DOHH2 (cell line): Measurements from ENCODE around the gene RTL5.

Source experiments
- H3F3A ChIP-seq: fragments of 200-600 bp; sonication (generic), shearing (Covaris generic); 2 replicates; pipeline ENCODE4 v1.6.0; 2016; ENCODE audit warnings: antibody characterized with exemption, mild to moderate bottlenecking; ENCODE audit not compliant: control insufficient read depth, insufficient read depth
- H3K27ac ChIP-seq: fragments of 200-600 bp; sonication (generic); 2 replicates; pipeline ENCODE4 v1.5.1; 2014; ENCODE audit warnings: low read depth, mild to moderate bottlenecking, low read length, moderate library complexity
- H3K27me3 ChIP-seq: fragments of 200-600 bp; sonication (generic); 2 replicates; pipeline ENCODE4 v1.6.1; 2014; ENCODE audit warnings: mild to moderate bottlenecking, low read length, mixed read lengths; ENCODE audit not compliant: control insufficient read depth
- H3K36me3 ChIP-seq: fragments of 200-600 bp; sonication (generic); 2 replicates; pipeline ENCODE4 v1.6.1; 2014; ENCODE audit warnings: mild to moderate bottlenecking, low read length, moderate library complexity, mixed read lengths; ENCODE audit not compliant: control insufficient read depth
- H3K4me1 ChIP-seq: fragments of 200-600 bp; sonication (generic); 2 replicates; pipeline ENCODE4 v1.6.1; 2014; ENCODE audit warnings: mild to moderate bottlenecking, low read length, mixed read lengths; ENCODE audit not compliant: control insufficient read depth
- H3K4me2 ChIP-seq: fragments of 200-600 bp; sonication (generic); 2 replicates; pipeline ENCODE4 v1.6.0; 2014; ENCODE audit warnings: mild to moderate bottlenecking, low read length, moderate library complexity
- H3K4me3 ChIP-seq: fragments of 200-600 bp; sonication (generic); 2 replicates; pipeline ENCODE4 v1.5.1; 2014; ENCODE audit warnings: mild to moderate bottlenecking, low read length, mixed read lengths
- H3K79me2 ChIP-seq: fragments of 200-600 bp; sonication (generic); 2 replicates; pipeline ENCODE4 v1.6.1; 2014; ENCODE audit warnings: mild to moderate bottlenecking, low read length, mixed read lengths; ENCODE audit not compliant: control insufficient read depth
- H3K9me2 ChIP-seq: fragments of 200-600 bp; sonication (generic); replicated peaks from 2 replicates; pipeline ENCODE4 v1.6.1; 2014; ENCODE audit warnings: mild to moderate bottlenecking, low read length, mixed read lengths; ENCODE audit not compliant: control insufficient read depth
- H3K9me3 ChIP-seq: fragments of 200-600 bp; sonication (generic); 2 replicates; pipeline ENCODE4 v1.6.1; 2014; ENCODE audit warnings: antibody characterized with exemption, low read length, mixed read lengths; ENCODE audit not compliant: control insufficient read depth, insufficient read depth
- H4K20me1 ChIP-seq: fragments of 200-600 bp; sonication (generic); 2 replicates; pipeline ENCODE4 v1.6.0; 2014; ENCODE audit warnings: low read depth, mild to moderate bottlenecking, antibody characterized with exemption, low read length, moderate library complexity; ENCODE audit not compliant: control insufficient read depth, insufficient read depth
- EZH2phosphoT487 ChIP-seq: fragments of 200-600 bp; sonication (generic); IDR thresholded peaks from 2 replicates; pipeline ENCODE4 v1.6.1; 2017; ENCODE audit warnings: borderline replicate concordance, mild to moderate bottlenecking, antibody characterized with exemption, low read length, moderate library complexity, mixed read lengths
- TF ChIP-seq, protein P1 (sequence below): fragments of 200-600 bp; sonication (generic); IDR thresholded peaks from one replicate; pipeline ENCODE4 v1.5.1; 2014; ENCODE audit warnings: antibody characterized with exemption, mild to moderate bottlenecking, low read depth, low read length; ENCODE audit not compliant: poor library complexity, severe bottlenecking

Gene RTL5

DNA sequence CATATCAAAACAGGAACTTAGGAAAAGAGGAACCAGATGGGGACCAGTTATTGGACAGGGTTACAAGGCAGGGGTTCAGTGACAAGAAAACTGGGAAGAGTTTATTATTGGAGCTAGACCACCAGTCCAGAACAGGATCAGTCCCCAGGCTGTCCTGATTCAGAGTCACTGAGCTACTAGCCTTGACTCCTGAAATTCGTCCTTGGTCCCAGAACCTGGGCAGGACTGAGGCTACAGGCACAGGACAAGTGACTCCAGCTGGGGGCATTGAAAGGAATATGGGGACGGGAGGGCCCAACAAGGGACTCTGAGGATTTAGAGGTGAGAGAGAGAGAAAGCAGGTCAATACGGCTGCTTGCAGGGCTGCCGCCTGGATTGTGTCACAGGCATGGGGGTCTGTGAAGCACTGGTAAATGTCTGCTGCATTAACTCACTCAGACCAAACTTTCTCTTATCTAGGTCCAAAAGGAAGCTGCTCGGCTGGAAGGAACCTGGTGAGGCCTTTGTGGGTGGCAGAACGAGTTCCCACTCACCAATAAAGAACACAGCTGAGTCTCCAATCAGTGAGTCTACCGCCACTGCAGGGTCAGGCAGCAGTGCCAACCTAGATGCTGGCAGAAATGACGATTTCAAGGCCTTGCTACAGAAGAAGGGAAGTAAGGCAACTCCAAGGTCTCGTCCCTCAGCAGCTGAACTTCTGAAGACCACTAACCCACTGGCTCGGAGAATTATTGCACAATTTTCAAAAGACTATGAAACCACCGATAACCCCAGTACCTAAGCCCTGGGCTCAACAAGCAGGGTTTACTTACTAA, 11.3 kb upstream of the RTL5 start:
- TF ChIP-seq, protein P1, sequence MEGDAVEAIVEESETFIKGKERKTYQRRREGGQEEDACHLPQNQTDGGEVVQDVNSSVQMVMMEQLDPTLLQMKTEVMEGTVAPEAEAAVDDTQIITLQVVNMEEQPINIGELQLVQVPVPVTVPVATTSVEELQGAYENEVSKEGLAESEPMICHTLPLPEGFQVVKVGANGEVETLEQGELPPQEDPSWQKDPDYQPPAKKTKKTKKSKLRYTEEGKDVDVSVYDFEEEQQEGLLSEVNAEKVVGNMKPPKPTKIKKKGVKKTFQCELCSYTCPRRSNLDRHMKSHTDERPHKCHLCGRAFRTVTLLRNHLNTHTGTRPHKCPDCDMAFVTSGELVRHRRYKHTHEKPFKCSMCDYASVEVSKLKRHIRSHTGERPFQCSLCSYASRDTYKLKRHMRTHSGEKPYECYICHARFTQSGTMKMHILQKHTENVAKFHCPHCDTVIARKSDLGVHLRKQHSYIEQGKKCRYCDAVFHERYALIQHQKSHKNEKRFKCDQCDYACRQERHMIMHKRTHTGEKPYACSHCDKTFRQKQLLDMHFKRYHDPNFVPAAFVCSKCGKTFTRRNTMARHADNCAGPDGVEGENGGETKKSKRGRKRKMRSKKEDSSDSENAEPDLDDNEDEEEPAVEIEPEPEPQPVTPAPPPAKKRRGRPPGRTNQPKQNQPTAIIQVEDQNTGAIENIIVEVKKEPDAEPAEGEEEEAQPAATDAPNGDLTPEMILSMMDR: no peak
- H3K79me2 ChIP-seq: no peaks in the 10 kb centered on the region
- H3K9me2 ChIP-seq: no peaks in the 10 kb centered on the region
- H3K27ac ChIP-seq: no peak overlapping the region
- no peaks in the 10 kb centered on the region for H3K9me3 ChIP-seq
- H4K20me1 ChIP-seq: no peaks in the 10 kb centered on the region
- no peaks in the 10 kb centered on the region for H3K27me3 ChIP-seq
- no peaks in the 10 kb centered on the region for H3K36me3 ChIP-seq
- H3K4me2 ChIP-seq: no peak overlapping the region
- H3F3A ChIP-seq: no peaks in the 10 kb centered on the region
- no peaks in the 10 kb centered on the region for H3K4me1 ChIP-seq
- no peak overlapping the region for H3K4me3 ChIP-seq

DNA sequence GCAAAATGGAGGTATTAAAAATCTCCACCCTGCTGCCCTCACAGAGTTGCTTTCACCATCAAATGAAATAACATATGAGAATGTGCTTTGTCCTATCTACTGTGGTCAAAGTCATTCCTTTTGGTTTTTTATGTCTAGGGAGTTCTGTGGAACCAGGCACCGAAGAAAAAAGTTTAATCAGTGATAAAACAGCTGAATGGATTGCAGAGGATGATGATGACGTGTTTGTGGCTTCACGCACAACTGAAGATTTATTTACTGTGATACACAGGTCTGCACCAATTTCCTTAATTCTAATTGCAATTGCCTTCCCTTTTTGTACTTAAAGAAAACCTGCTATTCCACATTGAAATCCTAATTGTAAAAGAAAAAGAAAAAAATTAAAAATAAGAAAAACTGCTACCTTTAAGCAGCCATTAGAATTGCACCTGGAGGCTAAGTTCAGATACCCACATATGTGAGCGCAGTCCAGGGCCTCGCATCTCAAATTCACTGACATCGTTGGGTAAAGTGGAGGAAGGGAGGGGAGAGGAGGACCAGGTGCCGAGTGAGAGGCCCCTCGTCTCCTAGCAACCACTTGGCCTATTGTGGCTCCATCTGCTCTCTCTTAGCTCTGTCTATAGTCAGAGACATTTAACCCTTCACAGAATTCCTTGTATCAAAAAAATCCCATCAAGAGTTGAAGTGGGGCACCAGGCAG, 10.5 kb upstream of the RTL5 start:
- Histone ChIP-seq H3K9me2 (no peaks in the 10 kb centered on the region), H4K20me1 (no peaks in the 10 kb centered on the region), H3K79me2 (no peaks in the 10 kb centered on the region), H3K27ac (no peak overlapping the region), H3K27me3 (no peaks in the 10 kb centered on the region), H3K9me3 (no peaks in the 10 kb centered on the region), H3K4me1 (no peaks in the 10 kb centered on the region), H3K36me3 (no peaks in the 10 kb centered on the region), H3K4me2 (no peak overlapping the region), H3K4me3 (no peak overlapping the region), H3F3A (no peaks in the 10 kb centered on the region)
- no peak for TF ChIP-seq EZH2phosphoT487
- TF ChIP-seq, protein P1: no peak

DNA sequence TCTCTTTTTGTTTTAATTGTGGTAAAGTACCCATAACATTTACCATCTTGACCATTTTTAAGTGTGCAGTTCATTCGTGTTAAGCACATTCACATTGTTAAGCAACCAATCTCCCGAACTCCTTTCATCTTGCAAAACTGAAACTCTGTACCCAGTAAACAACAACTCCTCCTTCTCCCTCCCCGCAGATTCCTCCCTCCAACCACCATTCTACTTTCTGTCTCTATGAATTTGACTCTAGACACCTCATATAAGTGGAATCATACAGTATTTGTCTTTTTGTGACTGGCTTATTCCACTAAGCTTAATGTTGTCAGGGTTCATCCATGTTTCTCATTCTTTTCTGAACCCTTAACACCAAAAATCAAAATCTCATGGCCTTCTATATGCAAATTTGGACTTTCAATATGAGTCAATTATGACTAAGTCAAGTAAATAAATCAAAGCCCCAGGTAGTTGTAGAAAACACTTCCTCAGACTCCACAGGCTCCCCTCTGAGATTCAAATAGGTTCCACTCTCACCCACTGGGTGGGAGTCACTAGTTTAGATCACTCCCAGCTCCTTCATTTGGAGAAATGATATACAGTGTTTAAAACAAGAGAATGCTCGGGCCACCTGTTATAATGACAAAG, 9.8 kb upstream of the RTL5 start:
- Histone ChIP-seq H3K79me2 (no peaks in the 10 kb centered on the region), H3K36me3 (no peaks in the 10 kb centered on the region), H3K27ac (no peak overlapping the region), H3K4me3 (no peak overlapping the region), H3F3A (no peaks in the 10 kb centered on the region), H3K4me2 (no peak overlapping the region), H3K27me3 (no peaks in the 10 kb centered on the region), H3K4me1 (no peaks in the 10 kb centered on the region), H3K9me2 (no peaks in the 10 kb centered on the region), H3K9me3 (no peaks in the 10 kb centered on the region), H4K20me1 (no peaks in the 10 kb centered on the region)
- TF ChIP-seq, protein P1: no peak
- no peak for TF ChIP-seq EZH2phosphoT487
